Subcutaneous adipose tissue (tissue), 4 donors: ENCODE measurements around the gene STK32B. TPM values are rescaled to one million over a fixed set of nuclear protein-coding genes. Genes with fewer than 3 reads are reported as not detected.

ENCODE experiments used
- CTCF ChIP-seq: fragments of 450-650 bp; IDR thresholded peaks from one replicate; pipeline ENCODE4 v1.5.1; 2016; ENCODE audit warnings: low read depth, mild to moderate bottlenecking, control low read depth, antibody characterized with exemption, moderate library complexity
- total RNA-seq, 4 donors: library from RNA; depleted of rRNA; stranded (reverse); fragments of >200 nt; gene quantifications; one replicate each; pipeline ENCODE4 v1.1.0, GENCODE V29; 2016

The STK32B gene
- total RNA-seq, 4 donors from 2014 or later: 1.3 to 3.2 (median 2.3) TPM

GRCh38 chr4:5072948-5073347 lies 21.7 kb downstream of the STK32B start:
- no peak for TF ChIP-seq CTCF

GRCh38 chr4:5078009-5078408 lies 26.7 kb downstream of the STK32B start:
- TF ChIP-seq CTCF: no peak

- TF ChIP-seq CTCF: no peak
These were observed 28.3 kb downstream of the STK32B start for GRCh38 chr4:5079581-5079980.

GRCh38 chr4:5081441-5081999 lies 30.2 kb downstream of the STK32B start:
- no peak for TF ChIP-seq CTCF

GRCh38 chr4:5082376-5082775 lies 31.1 kb downstream of the STK32B start:
- no peak for TF ChIP-seq CTCF

GRCh38 chr4:5084911-5085475 lies 33.7 kb downstream of the STK32B start:
- TF ChIP-seq CTCF: no peak

GRCh38 chr4:5086535-5086934 lies 35.3 kb downstream of the STK32B start:
- TF ChIP-seq CTCF: no peak
